Endothelial cell of umbilical vein (primary cell): ENCODE measurements around the gene CUL3. TPM values are rescaled to one million over a fixed set of nuclear protein-coding genes. Genes with fewer than 3 reads are reported as not detected.

Experiments
- BruUV-seq: library from RNA; stranded (reverse); fragments of 400-500 nt; replicated peaks from 2 replicates; lab custom pipeline; 2021; lab: Mats Ljungman, UMichigan
- CTCF ChIA-PET: fragments of 300-600, 350-600 bp; sonication (Branson Sonifier 250); formaldehyde crosslinking; loops from one replicate; lab custom pipeline; 2021; ENCODE audit warnings: antibody characterized with exemption, inconsistent platforms; lab: Charles Lee
- POLR2A ChIA-PET: fragments of 300-600, 350-600 bp; sonication (Branson Sonifier 250); formaldehyde crosslinking; loops from one replicate; lab custom pipeline; 2021; ENCODE audit warnings: antibody characterized with exemption, inconsistent platforms; lab: Charles Lee
- DNase-seq: peaks from one replicate; pipeline ENCODE4 v3.0.0-alpha.2; 2011; ENCODE audit warnings: low read depth, low spot score
- FAIRE-seq: peaks from 2 replicates; lab custom pipeline; 2011; peaks lifted over from hg19 to GRCh38; lab: Jason Lieb, UNC
- H2AFZ ChIP-seq: 2 replicates; pipeline ENCODE4 v1.6.0; 2012; ENCODE audit warnings: low read depth, low read length, control low read depth, inconsistent platforms
- H3K27ac ChIP-seq: 2 replicates; pipeline ENCODE4 v1.5.1; 2011; ENCODE audit warnings: low read depth, mild to moderate bottlenecking, control low read depth, low read length, moderate library complexity; ENCODE audit not compliant: insufficient read depth
- H3K27me3 ChIP-seq, 2 experiments: 2 replicates each; pipeline versions ENCODE4 v1.6.0 to v1.6.1; 2011; ENCODE audit warnings: low read length in 2 of 2, mixed read lengths in 1 of 2; ENCODE audit not compliant: control insufficient read depth in 2 of 2, insufficient read depth in 2 of 2
- H3K36me3 ChIP-seq, 2 experiments: 2 replicates in 1 of 2; 3 replicates in 1 of 2; pipeline ENCODE4 v1.5.1; 2011; ENCODE audit warnings: low read length in 2 of 2, mild to moderate bottlenecking in 1 of 2, moderate library complexity in 1 of 2; ENCODE audit not compliant: control insufficient read depth in 2 of 2, insufficient read depth in 2 of 2; ENCODE audit errors: extremely low read depth in 1 of 2
- H3K4me1 ChIP-seq: 3 replicates; pipeline ENCODE4 v1.5.1; 2011; ENCODE audit warnings: mild to moderate bottlenecking, low read length; ENCODE audit not compliant: control insufficient read depth, insufficient read depth; ENCODE audit errors: extremely low read depth
- H3K4me2 ChIP-seq: 2 replicates; pipeline ENCODE4 v1.6.1; 2011; ENCODE audit warnings: low read length, control low read depth, mixed read lengths; ENCODE audit not compliant: insufficient read depth
- H3K4me3 ChIP-seq, 3 experiments: fragments of 200-600 bp in 1 of 3; sonication (generic), shearing (Covaris generic) in 1 of 3; replicated peaks in 1 of 3; 2 replicates each; pipeline ENCODE4 v1.5.1; 2011 to 2016; ENCODE audit warnings: control low read depth in 3 of 3, low read length in 3 of 3, mild to moderate bottlenecking in 2 of 3, inconsistent platforms in 1 of 3, low read depth in 1 of 3, moderate library complexity in 1 of 3; ENCODE audit not compliant: insufficient read depth in 1 of 3
- H3K79me2 ChIP-seq: 2 replicates; pipeline ENCODE4 v1.6.0; 2012; ENCODE audit warnings: low read length, inconsistent platforms; ENCODE audit not compliant: control insufficient read depth, insufficient read depth
- H3K9ac ChIP-seq: replicated peaks from 2 replicates; pipeline ENCODE3; 2011; ENCODE audit warnings: low read length, control low read depth; ENCODE audit not compliant: insufficient read depth; ENCODE audit errors: extremely low read depth
- H3K9me1 ChIP-seq: replicated peaks from 3 replicates; pipeline ENCODE4 v1.6.0; 2011; ENCODE audit warnings: mild to moderate bottlenecking, low read length; ENCODE audit not compliant: control insufficient read depth, insufficient read depth; ENCODE audit errors: extremely low read depth
- H3K9me3 ChIP-seq: replicated peaks from 2 replicates; pipeline ENCODE4 v1.5.1; 2012; ENCODE audit warnings: low read length, inconsistent platforms; ENCODE audit not compliant: control insufficient read depth, insufficient read depth
- H4K20me1 ChIP-seq: replicated peaks from 2 replicates; pipeline ENCODE3; 2011; ENCODE audit warnings: mild to moderate bottlenecking, low read length; ENCODE audit not compliant: control insufficient read depth, insufficient read depth; ENCODE audit errors: extremely low read depth
- EZH2 ChIP-seq: IDR thresholded peaks from 2 replicates; pipeline ENCODE4 v1.6.1; 2012; ENCODE audit warnings: borderline replicate concordance, low read depth, mild to moderate bottlenecking, moderate library complexity, low read length, inconsistent platforms; ENCODE audit not compliant: severe bottlenecking
- FOS ChIP-seq: IDR thresholded peaks from 2 replicates; pipeline ENCODE4 v1.6.1; 2011; ENCODE audit warnings: mild to moderate bottlenecking, low read length, moderate library complexity, borderline replicate concordance; ENCODE audit not compliant: insufficient read depth
- GATA2 ChIP-seq: IDR thresholded peaks from 2 replicates; pipeline ENCODE4 v1.7.0; 2011; ENCODE audit warnings: low read depth, mild to moderate bottlenecking, moderate library complexity, mixed read lengths, low read length; ENCODE audit not compliant: insufficient read length, insufficient read depth
- JUN ChIP-seq: IDR thresholded peaks from 2 replicates; pipeline ENCODE4 v1.6.1; 2011; ENCODE audit warnings: borderline replicate concordance, low read depth; ENCODE audit not compliant: insufficient read length, insufficient read depth
- MYC ChIP-seq: IDR thresholded peaks from one replicate; pipeline ENCODE4 v1.6.1; 2011; ENCODE audit warnings: mild to moderate bottlenecking, low read depth, low read length
- POLR2A ChIP-seq: IDR thresholded peaks from 2 replicates; pipeline ENCODE4 v1.6.1; 2012; ENCODE audit warnings: low read depth, mild to moderate bottlenecking, control low read depth, low read length
- POLR2AphosphoS5 ChIP-seq: IDR thresholded peaks from 2 replicates; pipeline ENCODE4 v1.6.1; 2012; ENCODE audit warnings: low read depth, mild to moderate bottlenecking, control low read depth, low read length, moderate library complexity; ENCODE audit not compliant: insufficient read depth
- dilution Hi-C: fragments of 300-500 bp; cut with MboI; formaldehyde crosslinking; loops from one replicate; pipeline ENCODE4 v1.15.0; 2019; ENCODE audit warnings: low sequenced_read_pairs; ENCODE audit not compliant: extremely low pct_ligation_motif_present
- intact Hi-C: fragments of 100-400 bp; cut with micrococcal nuclease; formaldehyde crosslinking; loops from one replicate; pipeline ENCODE4 v1.10.0; 2022
- polyA plus RNA-seq, 4 experiments: library from polyadenylated mRNA; depleted of rRNA in 3 of 4; stranded (reverse) in 3 of 4; unstranded in 1 of 4; fragments of >200 nt; gene quantifications; 2 replicates each; pipeline versions ENCODE4 v1.2.1 to v1.2.3, GENCODE V29; 2011 to 2012; ENCODE audit warnings: missing spikeins in 1 of 4
- total RNA-seq: library from RNA; stranded (reverse); gene quantifications from 2 replicates; pipeline ENCODE4 v1.2.3, GENCODE V29; 2021
- TF ChIP-seq, protein P1 (sequence below), 2 donors: IDR thresholded peaks; 1 replicate in 1 of 2; 2 replicates in 1 of 2; pipeline ENCODE4 v1.5.1; 2011; ENCODE audit warnings: low read length in 2 of 2, mild to moderate bottlenecking in 2 of 2, moderate library complexity in 2 of 2, control low read depth in 1 of 2, inconsistent platforms in 1 of 2, low read depth in 1 of 2; ENCODE audit not compliant: insufficient read depth in 1 of 2; ENCODE audit errors: extremely low read depth in 1 of 2
- TF ChIP-seq, protein P2 (sequence below): IDR thresholded peaks from 2 replicates; pipeline ENCODE4 v1.6.1; 2011; ENCODE audit not compliant: insufficient read depth, insufficient read length

The CUL3 gene
- total and polyA plus RNA-seq, 2 donors (not counting 3 experiments of a cell fraction or from before 2014, with no cell fraction given), result 22.7 to 82.3 TPM

DNA sequence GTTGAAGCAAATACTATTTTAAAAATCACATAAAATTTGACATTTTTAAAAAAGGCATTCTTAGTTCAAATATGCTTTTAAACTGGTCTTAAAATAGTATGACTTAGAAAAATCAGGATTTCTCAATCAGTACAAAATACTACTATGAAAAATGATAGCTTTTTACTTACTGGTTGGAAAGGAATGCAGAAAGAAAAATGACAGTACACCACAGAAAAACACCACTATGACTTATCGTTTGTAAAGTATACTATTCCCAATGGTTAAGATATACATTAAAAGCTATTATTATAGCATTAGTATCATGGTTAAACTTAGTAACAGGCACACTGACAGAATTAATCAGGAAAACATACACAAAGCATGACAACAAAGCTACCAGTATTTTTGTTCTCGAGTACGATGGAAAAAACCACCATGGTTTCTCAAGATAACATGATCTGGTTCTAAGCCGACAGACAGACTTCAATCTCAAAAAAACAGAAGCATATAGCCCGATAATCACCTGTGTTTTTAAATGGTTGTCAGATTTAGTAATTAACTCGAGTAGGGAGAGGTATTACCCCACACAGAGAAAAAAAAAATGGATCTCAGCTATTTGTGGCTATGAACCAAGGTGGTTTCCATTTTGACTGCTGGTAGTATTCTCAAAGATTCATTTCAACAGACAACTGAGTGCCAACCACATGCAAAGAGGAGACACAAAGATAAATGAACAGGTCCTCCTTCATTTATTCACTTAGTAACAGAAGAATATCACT lies 39.1 kb downstream of the CUL3 start:
- FAIRE-seq (no peak), DNase-seq (no peak)
- H4K20me1 ChIP-seq, result peaks cover 11% of the 10 kb centered on the region

More for the DNA sequence above, 39.1 kb downstream of the CUL3 start:
- Histone ChIP-seq H3K4me2 (no peak overlapping the region), H2AFZ (no peak overlapping the region), H3K9ac (no peak overlapping the region), H3K27ac (no peak overlapping the region), H3K9me1 (no peaks in the 10 kb centered on the region), H3K79me2 (peaks cover 96% of the 10 kb centered on the region), H3K4me1 (no peaks in the 10 kb centered on the region), H3K27me3 (no peaks in the 10 kb centered on the region), H3K36me3 (peaks cover 0 to 3% of the 10 kb centered on the region in 2 experiments), H3K9me3 (no peaks in the 10 kb centered on the region), H3K4me3 (no peak overlapping the region)
- ChIA-PET CTCF (interaction anchor here (0.9 to 1.1 kb wide), 2 partner anchors 9 to 23 kb away, joined by 4 to 5 read pairs; no protein-coding TSS in a partner anchor), POLR2A (no interaction called here)
- dilution Hi-C loops (no loop called here), intact Hi-C loops (no loop called here)
- BruUV-seq, result no TSS peak
- TF ChIP-seq POLR2A (no peak), MYC (no peak), JUN (no peak), POLR2AphosphoS5 (no peak), GATA2 (no peak), EZH2 (no peak), FOS (no peak)
- TF ChIP-seq, protein P1, sequence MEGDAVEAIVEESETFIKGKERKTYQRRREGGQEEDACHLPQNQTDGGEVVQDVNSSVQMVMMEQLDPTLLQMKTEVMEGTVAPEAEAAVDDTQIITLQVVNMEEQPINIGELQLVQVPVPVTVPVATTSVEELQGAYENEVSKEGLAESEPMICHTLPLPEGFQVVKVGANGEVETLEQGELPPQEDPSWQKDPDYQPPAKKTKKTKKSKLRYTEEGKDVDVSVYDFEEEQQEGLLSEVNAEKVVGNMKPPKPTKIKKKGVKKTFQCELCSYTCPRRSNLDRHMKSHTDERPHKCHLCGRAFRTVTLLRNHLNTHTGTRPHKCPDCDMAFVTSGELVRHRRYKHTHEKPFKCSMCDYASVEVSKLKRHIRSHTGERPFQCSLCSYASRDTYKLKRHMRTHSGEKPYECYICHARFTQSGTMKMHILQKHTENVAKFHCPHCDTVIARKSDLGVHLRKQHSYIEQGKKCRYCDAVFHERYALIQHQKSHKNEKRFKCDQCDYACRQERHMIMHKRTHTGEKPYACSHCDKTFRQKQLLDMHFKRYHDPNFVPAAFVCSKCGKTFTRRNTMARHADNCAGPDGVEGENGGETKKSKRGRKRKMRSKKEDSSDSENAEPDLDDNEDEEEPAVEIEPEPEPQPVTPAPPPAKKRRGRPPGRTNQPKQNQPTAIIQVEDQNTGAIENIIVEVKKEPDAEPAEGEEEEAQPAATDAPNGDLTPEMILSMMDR (IDR thresholded peaks at IDR 0.05; ENCODE audit: extremely low read depth in 1 of 2, insufficient read depth in 1 of 2, low read depth in 1 of 2, low read length in 2 of 2), result no peak
- TF ChIP-seq, protein P2, sequence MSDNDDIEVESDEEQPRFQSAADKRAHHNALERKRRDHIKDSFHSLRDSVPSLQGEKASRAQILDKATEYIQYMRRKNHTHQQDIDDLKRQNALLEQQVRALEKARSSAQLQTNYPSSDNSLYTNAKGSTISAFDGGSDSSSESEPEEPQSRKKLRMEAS, result no peak
